Trophoblast cell (in vitro differentiated cells and primary cell): ENCODE data around the gene ASAP3.

Experiments used
- DNase-seq, 2 donors: peaks; one replicate each; pipeline ENCODE4 v3.0.0-alpha.2; 2016
- H2AFZ ChIP-seq: 2 replicates; pipeline ENCODE4 v1.6.1; 2013; ENCODE audit warnings: low read length, moderate library complexity, mild to moderate bottlenecking; ENCODE audit not compliant: insufficient read depth, poor library complexity
- H2AK5ac ChIP-seq: 2 replicates; pipeline ENCODE4 v1.6.1; 2013; ENCODE audit warnings: mild to moderate bottlenecking, low read length
- H2BK120ac ChIP-seq: 2 replicates; pipeline ENCODE4 v1.6.1; 2013; ENCODE audit warnings: low read length, mild to moderate bottlenecking, moderate library complexity; ENCODE audit not compliant: insufficient read depth, poor library complexity
- H2BK12ac ChIP-seq: 2 replicates; pipeline ENCODE4 v1.6.1; 2013; ENCODE audit warnings: mild to moderate bottlenecking, low read length, moderate library complexity
- H2BK5ac ChIP-seq: 2 replicates; pipeline ENCODE4 v1.6.1; 2013; ENCODE audit warnings: low read length, low read depth, moderate library complexity, mild to moderate bottlenecking; ENCODE audit not compliant: poor library complexity
- H3K14ac ChIP-seq: 2 replicates; pipeline ENCODE4 v1.6.1; 2013; ENCODE audit warnings: mild to moderate bottlenecking, low read length
- H3K18ac ChIP-seq: 2 replicates; pipeline ENCODE4 v1.6.1; 2013; ENCODE audit warnings: mild to moderate bottlenecking, low read length
- H3K23ac ChIP-seq: 2 replicates; pipeline ENCODE4 v1.6.1; 2013; ENCODE audit warnings: low read length
- H3K27ac ChIP-seq: 2 replicates; pipeline ENCODE4 v1.5.1; 2013; ENCODE audit warnings: low read depth, mild to moderate bottlenecking, inconsistent platforms, low read length, moderate library complexity
- H3K27me3 ChIP-seq: 2 replicates; pipeline ENCODE4 v1.6.1; 2013; ENCODE audit warnings: inconsistent platforms, mild to moderate bottlenecking, low read length, moderate library complexity; ENCODE audit not compliant: insufficient read depth
- H3K36me3 ChIP-seq, 2 experiments: 1 replicate in 1 of 2; 2 replicates in 1 of 2; pipeline ENCODE4 v1.6.1; 2013; ENCODE audit warnings: low read length in 2 of 2, mild to moderate bottlenecking in 2 of 2, moderate library complexity in 1 of 2; ENCODE audit not compliant: insufficient read depth in 2 of 2, control insufficient read depth in 1 of 2
- H3K4ac ChIP-seq: 2 replicates; pipeline ENCODE4 v1.6.1; 2013; ENCODE audit warnings: low read depth, mild to moderate bottlenecking, low read length, moderate library complexity
- H3K4me1 ChIP-seq, 2 experiments: 1 replicate in 1 of 2; 2 replicates in 1 of 2; pipeline ENCODE4 v1.6.1; 2013; ENCODE audit warnings: low read length in 2 of 2, mild to moderate bottlenecking in 2 of 2, moderate library complexity in 1 of 2; ENCODE audit not compliant: insufficient read depth in 2 of 2, control insufficient read depth in 1 of 2
- H3K4me2 ChIP-seq: 2 replicates; pipeline ENCODE4 v1.6.1; 2013; ENCODE audit warnings: inconsistent platforms, mild to moderate bottlenecking, low read length, moderate library complexity
- H3K4me3 ChIP-seq: 2 replicates; pipeline ENCODE4 v1.5.1; 2013; ENCODE audit warnings: mild to moderate bottlenecking, low read depth, low read length, inconsistent platforms
- H3K79me1 ChIP-seq: one replicate; pipeline ENCODE4 v1.6.1; 2013; ENCODE audit warnings: low read length
- H3K79me2 ChIP-seq: 2 replicates; pipeline ENCODE4 v1.6.1; 2013; ENCODE audit warnings: low read length, mild to moderate bottlenecking; ENCODE audit not compliant: control insufficient read depth, insufficient read depth, poor library complexity
- H3K9ac ChIP-seq: 2 replicates; pipeline ENCODE4 v1.6.1; 2013; ENCODE audit warnings: mild to moderate bottlenecking, low read length
- H3K9me3 ChIP-seq: 2 replicates; pipeline ENCODE4 v1.6.1; 2013; ENCODE audit warnings: low read depth, mild to moderate bottlenecking, control low read depth, inconsistent platforms, low read length; ENCODE audit not compliant: insufficient read depth
- H4K12ac ChIP-seq: 2 replicates; pipeline ENCODE4 v1.6.1; 2013; ENCODE audit warnings: low read depth, mild to moderate bottlenecking, low read length, moderate library complexity
- H4K8ac ChIP-seq: 2 replicates; pipeline ENCODE4 v1.6.1; 2013; ENCODE audit warnings: low read depth, mild to moderate bottlenecking, low read length, moderate library complexity
- H4K91ac ChIP-seq: one replicate; pipeline ENCODE4 v1.6.1; 2013; ENCODE audit warnings: low read depth, mild to moderate bottlenecking, low read length, moderate library complexity
- WGBS: extraction: QIAGEN DNeasy Blood & Tissue Kit; methylation state at CpG from one replicate; pipeline ENCODE4 v1.1.7; 2013; ENCODE audit warnings: missing lambda C conversion rate; ENCODE audit not compliant: insufficient read length, insufficient coverage; ENCODE audit errors: extremely low coverage; 5-methylcytosine and 5-hydroxymethylcytosine counted together

ASAP3 gene

GRCh38 chr1:23530747-23531561 is 47.0 kb upstream of the ASAP3 start, which contains the start of gene E2F2:
TSS of gene E2F2 (minus strand) at chr1:23531233. CDS start at chr1:23530793, 440 bp downstream.
- H3K79me1 ChIP-seq, result peaks cover 5% of the 10 kb centered on the region
- peak within 1 kb of the TSS; percentile 75 for H4K8ac ChIP-seq
- no peak within 1 kb of the TSS for H3K23ac ChIP-seq
- no peak within 1 kb of the TSS for H4K12ac ChIP-seq
- H3K4me1 ChIP-seq, result peaks cover 11 to 19% of the 10 kb centered on the region in 2 experiments
- no peak within 1 kb of the TSS for H2BK120ac ChIP-seq
- no peak within 1 kb of the TSS for H2BK5ac ChIP-seq
- no CpG with 5 or more reads among the region's 85 CpGs for WGBS
- H2AK5ac ChIP-seq, result no peak within 1 kb of the TSS
- peak; percentile 75 to 86 for DNase-seq
- H4K91ac ChIP-seq, result no peak within 1 kb of the TSS
- H3K9ac ChIP-seq, result peak within 1 kb of the TSS; percentile 14
- H3K27ac ChIP-seq, result peak within 1 kb of the TSS; percentile 17
- H2BK12ac ChIP-seq, result no peak within 1 kb of the TSS
- peak within 1 kb of the TSS; percentile 74 for H2AFZ ChIP-seq
- H3K27me3 ChIP-seq, result no peaks in the 10 kb centered on the region
- peak within 1 kb of the TSS; percentile 35 for H3K14ac ChIP-seq
- no peak within 1 kb of the TSS for H3K18ac ChIP-seq
- H3K36me3 ChIP-seq, result no peaks in the 10 kb centered on the region
- H3K4me2 ChIP-seq, result peak within 1 kb of the TSS; percentile 93
- no peaks in the 10 kb centered on the region for H3K9me3 ChIP-seq
- H3K4me3 ChIP-seq, result peak within 1 kb of the TSS; percentile 69
- no peak within 1 kb of the TSS for H3K4ac ChIP-seq
- no peaks in the 10 kb centered on the region for H3K79me2 ChIP-seq

- H3K79me1 ChIP-seq, result peaks cover 5% of the 10 kb centered on the region
- H3K36me3 ChIP-seq, result no peaks in the 10 kb centered on the region
- H3K14ac ChIP-seq, result no peak overlapping the region
- H4K8ac ChIP-seq, result no peak overlapping the region
- no peak overlapping the region for H3K18ac ChIP-seq
- no peaks in the 10 kb centered on the region for H3K79me2 ChIP-seq
- no peak overlapping the region for H2BK12ac ChIP-seq
- H2BK5ac ChIP-seq, result no peak overlapping the region
- H3K4ac ChIP-seq, result no peak overlapping the region
- H3K9me3 ChIP-seq, result no peaks in the 10 kb centered on the region
- no peaks in the 10 kb centered on the region for H3K27me3 ChIP-seq
- no peak overlapping the region for H3K27ac ChIP-seq
- H2AFZ ChIP-seq, result no peak overlapping the region
- no peak overlapping the region for H4K91ac ChIP-seq
- no peak overlapping the region for H3K23ac ChIP-seq
- peak overlapping the region; percentile 93 for H3K4me2 ChIP-seq
- H3K4me3 ChIP-seq, result peak overlapping the region; percentile 69
- no peak for DNase-seq
- no CpG with 5 or more reads among the region's 22 CpGs for WGBS
- H4K12ac ChIP-seq, result no peak overlapping the region
- H3K4me1 ChIP-seq, result peaks cover 11 to 17% of the 10 kb centered on the region in 2 experiments
- no peak overlapping the region for H2BK120ac ChIP-seq
- H2AK5ac ChIP-seq, result no peak overlapping the region
- no peak overlapping the region for H3K9ac ChIP-seq
Measured at GRCh38 chr1:23530087-23530746, 46.2 kb upstream of the ASAP3 start.

GRCh38 chr1:23529146-23530086 is 45.4 kb upstream of the ASAP3 start:
- H3K4me1 ChIP-seq, result peaks cover 11 to 17% of the 10 kb centered on the region in 2 experiments
- no peak overlapping the region for H3K27ac ChIP-seq
- no peaks in the 10 kb centered on the region for H3K9me3 ChIP-seq
- H3K4me2 ChIP-seq, result peak overlapping the region; percentile 93
- H3K27me3 ChIP-seq, result no peaks in the 10 kb centered on the region
- H2AFZ ChIP-seq, result no peak overlapping the region
- H4K12ac ChIP-seq, result no peak overlapping the region
- H3K36me3 ChIP-seq, result no peaks in the 10 kb centered on the region
- H2AK5ac ChIP-seq, result no peak overlapping the region
- no peak overlapping the region for H3K4me3 ChIP-seq
- H3K79me1 ChIP-seq, result peaks cover 5% of the 10 kb centered on the region
- H3K79me2 ChIP-seq, result no peaks in the 10 kb centered on the region
- H4K8ac ChIP-seq, result no peak overlapping the region
- no peak overlapping the region for H3K18ac ChIP-seq
- H3K4ac ChIP-seq, result no peak overlapping the region
- DNase-seq, result no peak
- H3K9ac ChIP-seq, result no peak overlapping the region
- H2BK12ac ChIP-seq, result no peak overlapping the region
- H2BK120ac ChIP-seq, result no peak overlapping the region
- no peak overlapping the region for H4K91ac ChIP-seq
- H3K23ac ChIP-seq, result no peak overlapping the region
- no peak overlapping the region for H3K14ac ChIP-seq
- no CpG with 5 or more reads among the region's 8 CpGs for whole genome bisulfite sequencing
- H2BK5ac ChIP-seq, result no peak overlapping the region
